HG02970 (cell line): ENCODE measurements around the gene TLE4.

Source experiments
- ATAC-seq: cut with Tn5 transposase; IDR thresholded peaks from one replicate; pipeline ENCODE4 v1.9.1; 2021; ENCODE audit warnings: mild to moderate bottlenecking, moderate library complexity, moderate number of reproducible peaks; ENCODE audit not compliant: unreplicated experiment, low FRiP score

TLE4 gene

GRCh38 chr9:79763671-79764285, 192.0 kb downstream of the TLE4 start:
- ATAC-seq = no peak

GRCh38 chr9:79764374-79764773, 192.6 kb downstream of the TLE4 start:
- ATAC-seq = no peak

GRCh38 chr9:79765466-79765865, 193.7 kb downstream of the TLE4 start:
- no peak for ATAC-seq

GRCh38 chr9:79766091-79766490, 194.3 kb downstream of the TLE4 start:
- no peak for ATAC-seq

GRCh38 chr9:79768194-79768593, 196.4 kb downstream of the TLE4 start:
- ATAC-seq = no peak

GRCh38 chr9:79769476-79770275, 197.9 kb downstream of the TLE4 start:
- no peak for ATAC-seq

- no peak for ATAC-seq
Observed at GRCh38 chr9:79774356-79774755, 202.6 kb downstream of the TLE4 start.
